ENCODE results near the gene TSBP1.

The TSBP1 gene

GRCh38 chr6:32396028-32396427 is 24.3 kb upstream of the TSBP1 start:
- Histone ChIP-seq H2AFZ (ENCODE audit: low read depth) (no peak overlapping the region), H3K36me3 (ENCODE audit: insufficient read depth) (no peaks in the 10 kb centered on the region), H3K4me2 (no peak overlapping the region), H3K4me3 (IDR thresholded peaks at IDR 0.05; ENCODE audit: insufficient read depth, low read depth, low read length) (no peak overlapping the region), H3K4me1 (ENCODE audit: low read depth, poor library complexity, severe bottlenecking) (no peaks in the 10 kb centered on the region), H3K27me3 (ENCODE audit: insufficient read depth, low read depth) (no peaks in the 10 kb centered on the region), H3K9ac (no peak overlapping the region), H3K27ac (no peak overlapping the region), H3K79me2 (ENCODE audit: insufficient read depth, low read depth) (no peaks in the 10 kb centered on the region), H4K20me1 (ENCODE audit: insufficient read depth) (no peaks in the 10 kb centered on the region)
- no peak for TF ChIP-seq CTCF (conservative IDR thresholded peaks at IDR 0.05; ENCODE audit: low read depth, low read length)

GRCh38 chr6:32393665-32394420 is 22.1 kb upstream of the TSBP1 start:
- Histone ChIP-seq H3K4me2 (no peak overlapping the region), H2AFZ (ENCODE audit: low read depth) (no peak overlapping the region), H3K4me3 (IDR thresholded peaks at IDR 0.05; ENCODE audit: insufficient read depth, low read depth, low read length) (no peak overlapping the region), H3K36me3 (ENCODE audit: insufficient read depth) (no peaks in the 10 kb centered on the region), H3K9ac (no peak overlapping the region), H3K27me3 (ENCODE audit: insufficient read depth, low read depth) (no peaks in the 10 kb centered on the region), H3K4me1 (ENCODE audit: low read depth, poor library complexity, severe bottlenecking) (no peaks in the 10 kb centered on the region), H3K27ac (no peak overlapping the region), H4K20me1 (ENCODE audit: insufficient read depth) (no peaks in the 10 kb centered on the region), H3K79me2 (ENCODE audit: insufficient read depth, low read depth) (no peaks in the 10 kb centered on the region)
- no peak for TF ChIP-seq CTCF (conservative IDR thresholded peaks at IDR 0.05; ENCODE audit: low read depth, low read length)

- Histone ChIP-seq H3K4me1 (ENCODE audit: low read depth, poor library complexity, severe bottlenecking) (no peaks in the 10 kb centered on the region), H3K27ac (no peak overlapping the region), H3K79me2 (ENCODE audit: insufficient read depth, low read depth) (no peaks in the 10 kb centered on the region), H4K20me1 (ENCODE audit: insufficient read depth) (no peaks in the 10 kb centered on the region), H3K4me3 (IDR thresholded peaks at IDR 0.05; ENCODE audit: insufficient read depth, low read depth, low read length) (no peak overlapping the region), H3K9ac (no peak overlapping the region), H3K4me2 (no peak overlapping the region), H2AFZ (ENCODE audit: low read depth) (no peak overlapping the region), H3K36me3 (ENCODE audit: insufficient read depth) (no peaks in the 10 kb centered on the region), H3K27me3 (ENCODE audit: insufficient read depth, low read depth) (no peaks in the 10 kb centered on the region)
- TF ChIP-seq CTCF (conservative IDR thresholded peaks at IDR 0.05; ENCODE audit: low read depth, low read length) = no peak
Measured at GRCh38 chr6:32391505-32391904, 19.8 kb upstream of the TSBP1 start.

GRCh38 chr6:32387589-32388340 is 16.1 kb upstream of the TSBP1 start:
- Histone ChIP-seq H3K9ac (no peak overlapping the region), H3K4me1 (ENCODE audit: low read depth, poor library complexity, severe bottlenecking) (no peaks in the 10 kb centered on the region), H2AFZ (ENCODE audit: low read depth) (no peak overlapping the region), H3K79me2 (ENCODE audit: insufficient read depth, low read depth) (no peaks in the 10 kb centered on the region), H3K27ac (no peak overlapping the region), H3K4me2 (no peak overlapping the region), H3K4me3 (IDR thresholded peaks at IDR 0.05; ENCODE audit: insufficient read depth, low read depth, low read length) (no peak overlapping the region), H3K27me3 (ENCODE audit: insufficient read depth, low read depth) (no peaks in the 10 kb centered on the region), H4K20me1 (ENCODE audit: insufficient read depth) (no peaks in the 10 kb centered on the region), H3K36me3 (ENCODE audit: insufficient read depth) (no peaks in the 10 kb centered on the region)
- no peak for TF ChIP-seq CTCF (conservative IDR thresholded peaks at IDR 0.05; ENCODE audit: low read depth, low read length)
